Activated naive CD8-positive, alpha-beta T cell treated with anti-CD3 and anti-CD28 coated beads, Interleukin-2, amount 10 ng/mL, durations not matched to agents 7 days and 5 days (primary cell): ENCODE data around the gene EDEM2. TPM values are rescaled to one million over a fixed set of nuclear protein-coding genes. Genes with fewer than 3 reads are reported as not detected.
A peak's percentile ranks its signal among the peaks of the same experiment; 100 is the strongest.
"Not testable (repeated sequence)": the region's sequence is repeated elsewhere in the genome, so short reads cannot be mapped to it uniquely, and the experiment has no call there.

ENCODE experiments used
- ATAC-seq: fragments of 150-1000 bp; cut with Tn5 transposase; one replicate; pipeline ENCODE4 v1.10.0; 2021; ENCODE audit warnings: low read depth, moderate library complexity
- POLR2A ChIA-PET: fragments of 350-600 bp; sonication (Branson Sonifier 250); formaldehyde crosslinking; loops from one replicate; lab custom pipeline; 2021; ENCODE audit warnings: antibody characterized with exemption; lab: Charles Lee
- DNase-seq: peaks from one replicate; pipeline ENCODE4 v3.0.0; 2021
- H3K27ac Mint-ChIP-seq: one replicate; pipeline ENCODE4 v1.8.0; 2022; ENCODE audit warnings: mild to moderate bottlenecking, mixed read lengths
- H3K27me3 Mint-ChIP-seq: one replicate; pipeline ENCODE4 v1.8.0; 2022; ENCODE audit warnings: mild to moderate bottlenecking, moderate library complexity, mixed read lengths
- H3K36me3 Mint-ChIP-seq: one replicate; pipeline ENCODE4 v1.8.0; 2021; ENCODE audit warnings: mild to moderate bottlenecking, mixed read lengths
- H3K4me1 Mint-ChIP-seq: one replicate; pipeline ENCODE4 v1.8.0; 2021; ENCODE audit warnings: mixed read lengths
- H3K4me3 Mint-ChIP-seq: one replicate; pipeline ENCODE4 v1.8.0; 2022; ENCODE audit warnings: mild to moderate bottlenecking, moderate library complexity, mixed read lengths
- H3K9me3 Mint-ChIP-seq: one replicate; pipeline ENCODE4 v1.8.0; 2021; ENCODE audit warnings: mixed read lengths
- total RNA-seq, 2 experiments: library from RNA; stranded (reverse); gene quantifications; one replicate each; pipeline ENCODE4 v1.2.3, GENCODE V29; 2021

EDEM2 gene
- total RNA-seq, 2 experiments from 2014 or later, result 23.4 to 24.2 TPM

GRCh38 chr20:35179292-35180212 lies 32.4 kb upstream of the EDEM2 start:
- ATAC-seq (no peak), DNase-seq (no peak)
- H3K4me1 Mint-ChIP-seq, result no peaks in the 10 kb centered on the region
- POLR2A ChIA-PET, result no interaction called here
- no peaks in the 10 kb centered on the region for H3K27me3 Mint-ChIP-seq
- H3K36me3 Mint-ChIP-seq, result peaks cover 2% of the 10 kb centered on the region
- H3K27ac Mint-ChIP-seq, result no peak overlapping the region
- H3K4me3 Mint-ChIP-seq, result no peak overlapping the region
- H3K9me3 Mint-ChIP-seq, result peaks cover 1% of the 10 kb centered on the region

DNA sequence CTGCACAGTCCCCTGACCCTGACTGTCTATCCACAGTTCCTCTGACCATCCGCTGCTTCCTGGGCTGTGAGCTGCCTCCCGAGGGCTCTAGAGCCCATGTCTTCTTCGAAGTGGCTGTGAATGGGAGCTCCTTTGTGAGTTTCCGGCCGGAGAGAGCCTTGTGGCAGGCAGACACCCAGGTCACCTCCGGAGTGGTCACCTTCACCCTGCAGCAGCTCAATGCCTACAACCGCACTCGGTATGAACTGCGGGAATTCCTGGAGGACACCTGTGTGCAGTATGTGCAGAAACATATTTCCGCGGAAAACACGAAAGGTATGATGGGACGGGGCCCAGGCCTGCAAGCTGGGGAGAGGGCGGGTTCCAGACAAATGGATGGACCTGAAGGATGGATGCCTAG lies 29.0 kb upstream of the EDEM2 start:
- POLR2A ChIA-PET, result no interaction called here
- Mint-ChIP-seq H3K4me1 (peaks cover 14% of the 10 kb centered on the region), H3K27me3 (no peaks in the 10 kb centered on the region), H3K27ac (no peak overlapping the region), H3K36me3 (peaks cover 2% of the 10 kb centered on the region), H3K4me3 (no peak overlapping the region), H3K9me3 (no peaks in the 10 kb centered on the region)
- ATAC-seq (no peak), DNase-seq (no peak)

- Mint-ChIP-seq H3K9me3 (no peaks in the 10 kb centered on the region), H3K36me3 (peaks cover 2% of the 10 kb centered on the region), H3K27me3 (no peaks in the 10 kb centered on the region), H3K27ac (no peak overlapping the region), H3K4me3 (no peak overlapping the region), H3K4me1 (peaks cover 14% of the 10 kb centered on the region)
- ATAC-seq (no peak), DNase-seq (no peak)
- POLR2A ChIA-PET, result interaction anchor here (0.6 kb wide), 1 partner anchor 952 kb away, joined by 4 read pairs; no protein-coding TSS in a partner anchor
These were observed 27.5 kb upstream of the EDEM2 start for GRCh38 chr20:35174458-35175216.

DNA sequence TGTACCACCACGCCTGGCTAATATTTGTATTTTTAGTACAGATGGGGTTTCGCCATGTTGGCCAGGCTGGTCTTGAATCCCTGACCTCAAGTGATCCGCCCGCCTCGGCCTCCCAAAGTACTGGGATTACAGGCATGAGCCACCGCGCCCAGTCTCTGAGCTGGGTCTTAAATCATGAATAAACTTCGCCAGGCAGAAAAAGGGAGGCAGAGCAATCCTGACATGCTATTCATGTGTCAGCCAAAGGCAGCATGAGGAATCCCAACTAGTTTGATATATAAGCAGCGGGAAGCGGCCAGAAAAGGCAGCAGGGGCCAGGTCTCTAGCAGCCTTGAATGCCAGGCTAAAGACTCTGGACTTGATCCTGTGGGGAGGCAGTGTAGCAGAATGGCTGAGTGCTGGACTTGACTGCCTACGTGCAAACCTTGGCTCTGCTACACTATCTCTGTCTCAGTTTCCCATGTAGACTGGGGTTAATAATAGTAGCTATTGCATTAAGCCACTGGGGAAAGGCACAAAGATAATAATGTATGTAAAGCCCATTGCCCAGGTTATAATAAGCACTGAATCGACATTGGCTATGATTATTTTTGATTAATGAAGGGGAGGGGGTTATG lies 26.5 kb upstream of the EDEM2 start:
- H3K27ac Mint-ChIP-seq, result no peak overlapping the region
- ATAC-seq (no peak), DNase-seq (no peak)
- no peak overlapping the region for H3K4me3 Mint-ChIP-seq
- peaks cover 2% of the 10 kb centered on the region for H3K36me3 Mint-ChIP-seq
- H3K27me3 Mint-ChIP-seq, result no peaks in the 10 kb centered on the region
- POLR2A ChIA-PET, result interaction anchor here (0.6 kb wide), 1 partner anchor 91 kb away, joined by 3 read pairs; no protein-coding TSS in a partner anchor
- H3K9me3 Mint-ChIP-seq, result no peaks in the 10 kb centered on the region
- peaks cover 14% of the 10 kb centered on the region for H3K4me1 Mint-ChIP-seq

- POLR2A ChIA-PET, result no interaction called here
- Mint-ChIP-seq H3K36me3 (peaks cover 2% of the 10 kb centered on the region), H3K4me1 (peaks cover 14% of the 10 kb centered on the region), H3K9me3 (no peaks in the 10 kb centered on the region), H3K27ac (no peak overlapping the region), H3K4me3 (peak overlapping the region; percentile 88), H3K27me3 (no peaks in the 10 kb centered on the region)
- no peak for DNase-seq
- no peak for ATAC-seq
These were observed 25.3 kb upstream of the EDEM2 start for GRCh38 chr20:35172434-35172806.

DNA sequence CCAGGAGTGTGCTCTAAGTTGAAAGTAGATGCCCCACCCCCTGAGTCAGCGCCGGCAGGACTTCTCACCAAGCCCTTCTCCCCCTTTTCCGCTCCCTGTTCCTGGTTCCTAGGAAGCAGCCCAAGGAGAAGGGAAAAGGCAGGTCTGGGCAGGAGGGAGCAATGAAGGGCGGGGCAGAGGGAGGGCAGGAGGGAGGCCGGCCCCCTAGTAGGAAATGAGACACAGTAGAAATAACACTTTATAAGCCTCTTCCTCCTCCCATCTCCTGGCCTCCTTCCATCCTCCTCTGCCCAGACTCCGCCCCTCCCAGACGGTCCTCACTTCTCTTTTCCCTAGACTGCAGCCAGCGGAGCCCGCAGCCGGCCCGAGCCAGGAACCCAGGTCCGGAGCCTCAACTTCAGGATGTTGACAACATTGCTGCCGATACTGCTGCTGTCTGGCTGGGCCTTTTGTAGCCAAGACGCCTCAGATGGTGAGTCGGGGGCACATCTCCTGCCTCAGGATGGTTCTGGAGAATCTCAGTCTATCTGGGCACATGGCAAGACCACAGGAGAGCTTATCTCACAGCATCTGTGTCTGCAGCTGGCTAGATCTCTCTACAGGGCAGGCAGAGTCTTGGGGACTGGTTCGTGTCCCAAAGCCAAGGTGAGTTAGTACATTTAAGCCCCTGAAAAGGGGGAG lies 24.8 kb upstream of the EDEM2 start, which contains the start of gene PROCR:
PROCR (plus strand) TSS at position 320 of the 681 bp plus-strand sequence; CDS start at position 403, 83 bp downstream.
- POLR2A ChIA-PET, result no interaction called here
- Mint-ChIP-seq H3K36me3 (peaks cover 2% of the 10 kb centered on the region), H3K9me3 (no peaks in the 10 kb centered on the region), H3K4me1 (peaks cover 14% of the 10 kb centered on the region), H3K27ac (peak within 1 kb of the TSS; percentile 78), H3K27me3 (no peaks in the 10 kb centered on the region), H3K4me3 (peak within 1 kb of the TSS; percentile 88)
- ATAC-seq (peak; percentile 79), DNase-seq (peak; percentile 41)

- Mint-ChIP-seq H3K27me3 (no peaks in the 10 kb centered on the region), H3K4me3 (peak overlapping the region; percentile 88), H3K36me3 (peaks cover 2% of the 10 kb centered on the region), H3K4me1 (peaks cover 16% of the 10 kb centered on the region), H3K9me3 (no peaks in the 10 kb centered on the region), H3K27ac (peak overlapping the region; percentile 78)
- DNase-seq (no peak), ATAC-seq (no peak)
- POLR2A ChIA-PET, result interaction anchor here (0.7 kb wide), 1 partner anchor 217 kb away, joined by 4 read pairs; no protein-coding TSS in a partner anchor
These were observed 24.3 kb upstream of the EDEM2 start for GRCh38 chr20:35171438-35171752.

DNA sequence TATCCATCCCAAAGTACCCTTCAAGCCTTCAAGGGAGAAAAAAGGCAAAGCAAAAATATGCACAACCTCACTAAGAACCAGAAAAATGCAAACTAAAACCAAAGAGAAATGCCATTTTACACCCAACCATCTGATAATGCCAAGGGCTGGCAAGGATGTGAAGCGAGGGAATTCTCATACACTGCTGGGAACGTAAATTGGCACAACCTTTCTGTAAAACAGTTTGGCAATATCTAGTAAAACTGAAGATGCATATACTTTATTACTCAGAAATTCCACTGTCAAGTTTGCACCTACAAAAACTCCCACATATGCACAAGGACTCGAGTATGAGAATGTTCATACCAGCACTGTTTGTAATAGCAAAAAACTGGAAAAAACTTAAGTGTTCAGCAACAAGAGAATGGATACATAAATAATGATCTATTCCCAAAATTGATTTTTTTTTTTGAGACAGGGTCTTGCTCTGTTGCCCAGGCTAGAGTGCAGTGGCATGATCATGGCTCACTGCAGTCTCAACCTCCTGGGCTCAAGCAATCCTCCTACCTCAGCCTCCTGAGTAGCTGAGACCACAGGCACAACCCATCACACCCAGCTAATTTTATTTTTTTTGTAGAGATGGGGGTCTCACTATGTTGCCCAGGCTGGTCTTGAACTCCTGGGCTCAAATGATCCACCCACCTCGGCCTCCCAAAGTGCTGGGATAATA lies 21.7 kb upstream of the EDEM2 start:
- H3K9me3 Mint-ChIP-seq, H3K27ac Mint-ChIP-seq, H3K27me3 Mint-ChIP-seq, ATAC-seq, H3K4me3 Mint-ChIP-seq, DNase-seq, H3K36me3 Mint-ChIP-seq, POLR2A ChIA-PET: not testable (repeated sequence)
- H3K4me1 Mint-ChIP-seq, result peaks cover 14% of the 10 kb centered on the region

DNA sequence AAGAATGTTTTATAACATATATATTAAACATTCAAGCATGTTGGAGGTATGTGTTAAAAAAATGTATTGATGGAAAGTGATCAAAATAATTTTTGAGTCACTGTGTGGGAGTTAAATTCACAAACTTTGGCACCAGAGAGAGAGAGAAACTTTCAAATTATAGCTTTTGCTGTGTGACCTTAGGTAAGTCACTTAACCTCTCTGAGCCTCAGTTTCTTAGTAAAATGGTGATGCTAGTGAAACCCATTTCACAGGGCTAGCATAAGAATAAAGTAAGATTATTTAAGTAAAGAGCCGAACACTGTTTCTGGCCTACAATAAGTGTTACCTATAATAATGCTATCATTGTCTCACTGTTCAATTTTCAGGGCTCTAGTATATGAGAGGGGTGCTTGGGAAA lies 20.7 kb upstream of the EDEM2 start:
- H3K4me3 Mint-ChIP-seq, result no peak overlapping the region
- no peak for DNase-seq
- H3K36me3 Mint-ChIP-seq, result peaks cover 2% of the 10 kb centered on the region
- peaks cover 14% of the 10 kb centered on the region for H3K4me1 Mint-ChIP-seq
- peaks cover 2% of the 10 kb centered on the region for H3K27me3 Mint-ChIP-seq
- no peak overlapping the region for H3K27ac Mint-ChIP-seq
- peaks cover 5% of the 10 kb centered on the region for H3K9me3 Mint-ChIP-seq
- POLR2A ChIA-PET, result no interaction called here
- ATAC-seq, result no peak

DNA sequence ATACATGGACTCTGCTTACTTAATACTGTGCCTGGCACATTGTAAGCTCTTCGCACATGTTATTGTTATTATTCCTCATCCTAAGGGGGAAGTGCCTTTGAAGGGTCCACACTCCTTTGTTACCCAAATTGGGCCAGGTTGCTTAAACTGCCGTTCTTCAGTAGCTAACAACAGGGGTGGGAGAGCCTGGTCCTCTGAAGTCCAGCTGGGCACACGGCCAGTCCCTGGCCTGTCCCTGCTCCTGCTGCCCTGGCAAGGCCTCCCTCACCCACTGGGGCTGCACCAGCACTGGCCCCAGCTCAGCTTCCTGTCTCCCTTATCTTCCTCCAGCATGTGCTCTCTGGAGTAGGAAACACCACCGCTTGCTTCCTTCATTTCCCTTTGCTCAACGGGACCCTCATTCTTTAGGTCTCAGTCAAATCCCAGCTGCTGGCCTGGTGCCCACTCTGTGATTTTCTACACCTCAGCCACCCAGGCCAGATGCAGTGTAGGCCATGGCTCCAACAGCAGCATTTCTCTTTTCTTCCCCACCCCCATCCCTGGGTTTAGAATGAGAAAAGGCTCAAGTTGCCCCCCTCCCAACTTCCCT lies 19.2 kb upstream of the EDEM2 start:
- Mint-ChIP-seq H3K36me3 (peaks cover 2% of the 10 kb centered on the region), H3K27ac (no peak overlapping the region), H3K4me3 (no peak overlapping the region), H3K4me1 (peaks cover 5% of the 10 kb centered on the region), H3K9me3 (peaks cover 5% of the 10 kb centered on the region), H3K27me3 (peaks cover 2% of the 10 kb centered on the region)
- POLR2A ChIA-PET, result interaction anchor here (0.6 kb wide), 1 partner anchor 326 kb away, joined by 3 read pairs; no protein-coding TSS in a partner anchor
- DNase-seq (no peak), ATAC-seq (no peak)

DNA sequence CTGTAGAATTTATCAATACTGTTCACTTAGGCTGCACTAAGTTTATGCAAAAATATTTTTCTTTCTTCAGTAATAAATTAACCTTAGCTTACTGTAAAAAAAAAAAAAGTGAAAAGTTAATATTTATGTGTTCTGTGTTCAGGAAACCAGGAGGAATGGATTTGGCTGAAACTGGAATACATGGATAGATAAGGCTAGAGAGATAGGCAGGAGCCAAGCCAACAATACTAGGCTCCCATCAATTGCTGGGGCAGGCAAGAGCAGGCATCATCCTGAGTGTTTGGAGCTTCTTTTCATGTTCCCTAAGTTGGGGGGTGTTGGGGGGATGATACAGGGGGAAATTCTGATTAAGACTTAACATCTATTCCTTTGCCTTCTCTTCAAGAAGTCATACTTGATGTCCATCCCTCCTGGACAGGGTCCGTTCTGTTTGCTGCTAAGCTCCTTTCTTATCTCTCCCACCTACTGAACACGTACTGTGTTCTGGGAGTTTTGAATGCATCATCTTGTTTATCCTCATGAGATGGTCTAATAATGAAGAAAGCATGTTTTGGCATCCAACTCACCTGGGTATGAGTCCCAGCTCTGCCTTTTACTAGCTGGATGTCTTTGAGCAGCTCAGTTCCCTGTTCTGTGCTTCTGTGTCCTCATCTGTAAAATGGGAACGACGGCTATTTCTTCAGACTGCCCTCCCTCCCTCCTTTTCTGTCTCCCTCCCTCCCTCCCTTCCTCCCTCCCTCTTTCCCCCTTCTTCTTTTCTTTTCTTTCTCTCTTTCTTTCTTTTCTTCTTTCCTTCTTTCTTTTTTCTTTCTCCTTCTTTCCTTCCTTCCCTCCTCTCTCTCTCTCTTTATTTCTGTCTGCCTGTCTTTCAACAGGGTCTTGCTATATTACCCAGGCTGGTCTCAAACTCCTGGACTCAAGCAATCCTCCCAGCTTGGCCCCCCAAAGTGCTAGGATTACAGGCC lies 18.4 kb upstream of the EDEM2 start:
- Mint-ChIP-seq H3K36me3 (peaks cover 4% of the 10 kb centered on the region), H3K4me3 (no peak overlapping the region), H3K4me1 (peaks cover 6% of the 10 kb centered on the region), H3K9me3 (peaks cover 5% of the 10 kb centered on the region), H3K27ac (no peak overlapping the region), H3K27me3 (peaks cover 2% of the 10 kb centered on the region)
- DNase-seq (no peak), ATAC-seq (no peak)
- POLR2A ChIA-PET, result no interaction called here
